HCT116 (cell line): ENCODE data around the gene PAGE4.

Experiments used
- CTCF ChIP-seq, 3 experiments: fragments of 200-600 bp in 1 of 3; sonication (generic) in 1 of 3; IDR thresholded peaks in 2 of 3; conservative IDR thresholded peaks in 1 of 3; 2 replicates each; pipeline ENCODE4 v1.5.1; 2012 to 2017; ENCODE audit warnings: low read depth in 2 of 3, low read length in 2 of 3, antibody characterized with exemption in 1 of 3, borderline replicate concordance in 1 of 3, control low read depth in 1 of 3, mild to moderate bottlenecking in 1 of 3, mixed read lengths in 1 of 3, mixed run types in 1 of 3, moderate library complexity in 1 of 3; ENCODE audit not compliant: insufficient read depth in 1 of 3
- JUND ChIP-seq: IDR thresholded peaks from 2 replicates; pipeline ENCODE4 v1.6.1; 2012
- MAX ChIP-seq: IDR thresholded peaks from 2 replicates; pipeline ENCODE4 v1.6.1; 2012
- POLR2A ChIP-seq: IDR thresholded peaks from 2 replicates; pipeline ENCODE4 v1.7.0; 2011; ENCODE audit warnings: borderline replicate concordance; ENCODE audit not compliant: insufficient read depth, insufficient read length; ENCODE audit errors: extremely low read depth
- REST ChIP-seq: IDR thresholded peaks from 2 replicates; pipeline ENCODE4 v1.6.1; 2012; ENCODE audit warnings: low read depth
- SIN3A ChIP-seq: IDR thresholded peaks from 2 replicates; pipeline ENCODE4 v1.6.1; 2012; ENCODE audit warnings: low read depth
- YY1 ChIP-seq: IDR thresholded peaks from 2 replicates; pipeline ENCODE4 v1.6.1; 2011; ENCODE audit warnings: low read length, low read depth, moderate library complexity, mild to moderate bottlenecking; ENCODE audit not compliant: insufficient replicate concordance; ENCODE audit errors: extremely low read depth

GRCh38 chrX:49850028-49850427, 20.9 kb downstream of the PAGE4 start:
- TF ChIP-seq POLR2A (no peak), REST (no peak), MAX (no peak), CTCF (IDR thresholded peaks at IDR 0.05 in 2 of 3, conservative IDR thresholded peaks at IDR 0.05 in 1 of 3; ENCODE audit: borderline replicate concordance in 1 of 3, insufficient read depth in 1 of 3, low read depth in 2 of 3, low read length in 2 of 3) (no peak), JUND (no peak), SIN3A (no peak), YY1 (no peak)
